ENCODE measurements around the gene PATL1.
"Not testable (repeated sequence)": the region's sequence is repeated elsewhere in the genome, so short reads cannot be mapped to it uniquely, and the experiment has no call there.

PATL1 gene

GRCh38 chr11:59629996-59630395 is 38.8 kb downstream of the PATL1 start:
- TF ChIP-seq EZH2phosphoT487 (conservative IDR thresholded peaks at IDR 0.05; ENCODE audit: low read length) (no peak), CTCF (IDR thresholded peaks at IDR 0.05; ENCODE audit: insufficient read depth, low read length, poor library complexity, severe bottlenecking) (no peak)
- no peaks in the 10 kb centered on the region for H3K79me2 ChIP-seq (ENCODE audit: insufficient read depth, low read length)
- H3K4me2 ChIP-seq (ENCODE audit: low read depth, low read length, poor library complexity, severe bottlenecking) = no peak overlapping the region
- H3K27me3 ChIP-seq (ENCODE audit: low read length) = no peaks in the 10 kb centered on the region
- no peaks in the 10 kb centered on the region for H3K9me2 ChIP-seq (replicated peaks; ENCODE audit: insufficient read depth, low read length)
- H2AFZ ChIP-seq (ENCODE audit: low read depth, low read length, severe bottlenecking) = no peak overlapping the region
- no peaks in the 10 kb centered on the region for H3K36me3 ChIP-seq (ENCODE audit: low read length)
- H3K4me3 ChIP-seq (ENCODE audit: insufficient read depth, low read length, poor library complexity, severe bottlenecking) = no peak overlapping the region
- H3K9ac ChIP-seq (ENCODE audit: low read length) = no peak overlapping the region
- no peak overlapping the region for H3K27ac ChIP-seq (ENCODE audit: low read depth, low read length)
- no peaks in the 10 kb centered on the region for H4K20me1 ChIP-seq (ENCODE audit: low read depth, low read length)
- H3F3A ChIP-seq (ENCODE audit: insufficient read depth) = 0 out of 2 replicates have a peak, but pooled peaks cover 12% of the 10 kb centered on the region
- no peaks in the 10 kb centered on the region for H3K9me3 ChIP-seq (ENCODE audit: insufficient read depth, low read length)

- H3K36me3 ChIP-seq (ENCODE audit: low read length); H3K27ac ChIP-seq (ENCODE audit: low read depth, low read length); H3K9ac ChIP-seq (ENCODE audit: low read length); H3K9me2 ChIP-seq (replicated peaks; ENCODE audit: insufficient read depth, low read length); H3F3A ChIP-seq (ENCODE audit: insufficient read depth); H3K4me3 ChIP-seq (ENCODE audit: insufficient read depth, low read length, poor library complexity, severe bottlenecking); H2AFZ ChIP-seq (ENCODE audit: low read depth, low read length, severe bottlenecking); H3K4me2 ChIP-seq (ENCODE audit: low read depth, low read length, poor library complexity, severe bottlenecking); H3K27me3 ChIP-seq (ENCODE audit: low read length); H3K79me2 ChIP-seq (ENCODE audit: insufficient read depth, low read length); H4K20me1 ChIP-seq (ENCODE audit: low read depth, low read length); H3K9me3 ChIP-seq (ENCODE audit: insufficient read depth, low read length): not testable (repeated sequence)
These were observed 41.9 kb downstream of the PATL1 start for GRCh38 chr11:59626969-59627368.

- Histone ChIP-seq H3K27ac (ENCODE audit: low read depth, low read length) (no peak overlapping the region), H3K9me2 (replicated peaks; ENCODE audit: insufficient read depth, low read length) (no peaks in the 10 kb centered on the region), H3K9ac (ENCODE audit: low read length) (no peak overlapping the region), H2AFZ (ENCODE audit: low read depth, low read length, severe bottlenecking) (no peak overlapping the region), H3K36me3 (ENCODE audit: low read length) (no peaks in the 10 kb centered on the region), H3K79me2 (ENCODE audit: insufficient read depth, low read length) (no peaks in the 10 kb centered on the region), H3K9me3 (ENCODE audit: insufficient read depth, low read length) (no peaks in the 10 kb centered on the region), H3K27me3 (ENCODE audit: low read length) (no peaks in the 10 kb centered on the region), H3K4me3 (ENCODE audit: insufficient read depth, low read length, poor library complexity, severe bottlenecking) (no peak overlapping the region), H4K20me1 (ENCODE audit: low read depth, low read length) (no peaks in the 10 kb centered on the region), H3F3A (ENCODE audit: insufficient read depth) (no peaks in the 10 kb centered on the region), H3K4me2 (ENCODE audit: low read depth, low read length, poor library complexity, severe bottlenecking) (no peak overlapping the region)
- TF ChIP-seq EZH2phosphoT487 (conservative IDR thresholded peaks at IDR 0.05; ENCODE audit: low read length) (no peak), CTCF (IDR thresholded peaks at IDR 0.05; ENCODE audit: insufficient read depth, low read length, poor library complexity, severe bottlenecking) (no peak)
These were observed 43.1 kb downstream of the PATL1 start for GRCh38 chr11:59625703-59626102.

- H3K9me2 ChIP-seq (replicated peaks; ENCODE audit: insufficient read depth, low read length) = no peaks in the 10 kb centered on the region
- H3F3A ChIP-seq (ENCODE audit: insufficient read depth) = no peaks in the 10 kb centered on the region
- no peak overlapping the region for H2AFZ ChIP-seq (ENCODE audit: low read depth, low read length, severe bottlenecking)
- no peak overlapping the region for H3K4me3 ChIP-seq (ENCODE audit: insufficient read depth, low read length, poor library complexity, severe bottlenecking)
- no peak overlapping the region for H3K9ac ChIP-seq (ENCODE audit: low read length)
- peaks cover 23% of the 10 kb centered on the region for H3K79me2 ChIP-seq (ENCODE audit: insufficient read depth, low read length)
- H3K9me3 ChIP-seq (ENCODE audit: insufficient read depth, low read length) = no peaks in the 10 kb centered on the region
- no peaks in the 10 kb centered on the region for H3K27me3 ChIP-seq (ENCODE audit: low read length)
- H4K20me1 ChIP-seq (ENCODE audit: low read depth, low read length) = peaks cover 14% of the 10 kb centered on the region; the same call in 1 of the 2 replicates
- no peak for TF ChIP-seq CTCF (IDR thresholded peaks at IDR 0.05; ENCODE audit: insufficient read depth, low read length, poor library complexity, severe bottlenecking)
- no peak for TF ChIP-seq EZH2phosphoT487 (conservative IDR thresholded peaks at IDR 0.05; ENCODE audit: low read length)
- H3K4me2 ChIP-seq (ENCODE audit: low read depth, low read length, poor library complexity, severe bottlenecking) = no peak overlapping the region
- no peaks in the 10 kb centered on the region for H3K36me3 ChIP-seq (ENCODE audit: low read length)
- no peak overlapping the region for H3K27ac ChIP-seq (ENCODE audit: low read depth, low read length)
These were observed 51.0 kb downstream of the PATL1 start for GRCh38 chr11:59617876-59618275.

Measured in SU-DHL-6 (cell line).